ENCODE measurements around the gene HIVEP3.

Gene HIVEP3

DNA sequence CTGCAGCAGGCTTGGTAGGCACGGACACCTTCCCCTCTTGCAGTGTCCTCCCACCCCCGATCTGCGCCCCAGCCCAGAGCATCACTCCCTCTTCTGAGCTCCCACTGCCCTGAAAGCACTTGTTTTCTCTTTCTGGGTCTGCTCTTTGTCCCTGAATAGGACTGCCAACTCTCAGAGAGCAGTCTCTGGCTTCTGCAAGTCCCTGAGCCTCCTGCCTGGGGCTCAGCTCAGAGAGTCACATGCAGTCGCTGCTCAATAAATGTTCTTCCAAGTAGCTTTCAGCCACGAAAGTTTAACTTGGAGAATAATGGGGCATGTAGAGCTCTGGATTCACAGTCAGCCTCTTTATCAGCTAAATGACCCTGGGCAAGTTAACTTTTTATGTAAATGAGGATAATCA, 205.6 kb downstream of the HIVEP3 start:
- DNase-seq (ENCODE audit: extremely low read depth, low read depth): no peak
- TF ChIP-seq CTCF (IDR thresholded peaks at IDR 0.05; ENCODE audit: low read depth, low read length): no peak

DNA sequence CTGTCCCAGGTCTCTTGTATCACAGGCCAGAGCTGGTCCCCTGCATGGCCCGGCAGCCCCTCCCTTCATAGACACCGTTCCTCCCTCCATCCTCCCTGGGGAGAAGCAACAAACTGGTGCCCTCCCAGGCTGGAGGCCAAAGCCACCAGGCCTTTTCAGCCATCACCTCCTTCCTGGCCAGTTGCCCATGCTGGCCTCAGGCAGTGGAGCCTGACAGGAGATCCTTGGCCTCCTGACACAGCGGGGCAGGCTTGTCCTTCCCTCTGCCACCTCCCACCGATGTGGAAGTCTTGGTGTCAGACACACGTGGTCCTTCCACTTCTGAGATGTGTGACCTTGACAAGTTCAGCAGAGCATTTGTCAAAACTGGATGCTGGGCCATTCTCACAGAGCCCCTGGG, 206.0 kb downstream of the HIVEP3 start:
- no peak for TF ChIP-seq CTCF (IDR thresholded peaks at IDR 0.05; ENCODE audit: low read depth, low read length)
- no peak for DNase-seq (ENCODE audit: extremely low read depth, low read depth)

DNA sequence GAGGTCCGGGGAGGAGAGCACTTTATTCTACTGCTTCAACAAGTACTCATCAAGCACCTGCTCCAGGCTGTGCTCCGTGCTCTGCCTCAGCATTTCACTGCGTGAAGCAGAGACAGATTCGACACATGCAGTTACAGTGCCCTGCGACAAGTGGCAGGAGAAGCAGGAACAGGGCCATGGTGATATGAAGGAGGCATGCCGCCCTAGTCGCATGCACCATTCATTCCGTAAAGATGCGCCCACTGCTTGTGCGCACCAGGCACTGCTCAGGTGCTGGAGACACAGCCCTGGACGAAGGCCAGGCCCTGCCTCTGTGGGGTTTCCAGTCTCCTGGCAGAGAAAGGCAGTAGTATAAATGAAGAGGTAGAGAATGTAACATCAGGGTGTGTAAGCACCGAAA, 206.6 kb downstream of the HIVEP3 start:
- DNase-seq (ENCODE audit: extremely low read depth, low read depth): no peak

GRCh38 chr1:41711581-41711980, 207.1 kb downstream of the HIVEP3 start:
- no peak for DNase-seq (ENCODE audit: extremely low read depth, low read depth)
- no peak for TF ChIP-seq CTCF (IDR thresholded peaks at IDR 0.05; ENCODE audit: low read depth, low read length)

More for the DNA sequence above, 206.6 kb downstream of the HIVEP3 start:
- no peak for TF ChIP-seq CTCF (IDR thresholded peaks at IDR 0.05; ENCODE audit: low read depth, low read length)

DNA sequence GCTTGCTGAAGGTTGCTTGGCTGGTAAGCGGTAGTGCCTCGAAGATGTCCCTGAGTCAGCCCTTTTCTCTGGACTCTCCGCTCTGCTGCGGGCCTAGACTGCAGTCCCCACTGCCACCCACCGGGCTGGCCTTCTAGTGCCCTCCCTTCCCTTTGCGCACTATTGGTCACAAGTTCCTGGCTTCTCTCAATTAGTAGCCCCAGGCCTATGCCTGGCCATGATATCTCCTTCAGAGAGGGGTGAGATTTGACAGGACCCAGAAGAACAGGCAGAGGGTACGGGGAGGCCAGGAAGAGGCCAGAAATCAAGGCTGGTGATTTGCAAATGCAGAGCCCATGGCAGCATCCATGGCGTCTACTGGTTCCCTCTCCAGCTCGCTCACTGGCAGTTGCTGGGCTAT, 207.7 kb downstream of the HIVEP3 start:
- TF ChIP-seq CTCF (IDR thresholded peaks at IDR 0.05; ENCODE audit: low read depth, low read length): no peak
- DNase-seq (ENCODE audit: extremely low read depth, low read depth): no peak

- TF ChIP-seq CTCF (IDR thresholded peaks at IDR 0.05; ENCODE audit: low read depth, low read length): no peak
- no peak for DNase-seq (ENCODE audit: extremely low read depth, low read depth)
Measured at GRCh38 chr1:41709873-41710272, 208.8 kb downstream of the HIVEP3 start.

- TF ChIP-seq CTCF (IDR thresholded peaks at IDR 0.05; ENCODE audit: low read depth, low read length): no peak
- DNase-seq (ENCODE audit: extremely low read depth, low read depth): no peak
Measured at GRCh38 chr1:41709331-41709730, 209.4 kb downstream of the HIVEP3 start.

Measured in AG09319 (cell line).